Upper lobe of right lung (tissue), 1 donor: ENCODE results near the gene CA10. TPM values are rescaled to one million over a fixed set of nuclear protein-coding genes. Genes with fewer than 3 reads are reported as not detected.

Source experiments
- ATAC-seq: fragments of 200-7000 bp; cut with Tn5 transposase; one replicate; pipeline ENCODE4 v1.9.1; 2020; ENCODE audit warnings: mild to moderate bottlenecking, moderate library complexity
- DNase-seq: peaks from one replicate; pipeline ENCODE4 v3.0.0-alpha.2; 2020
- H3K27ac ChIP-seq: fragments of 200-600 bp; one replicate; pipeline ENCODE4 v1.8.0; 2022
- H3K27me3 ChIP-seq: fragments of 200-600 bp; one replicate; pipeline ENCODE4 v1.8.0; 2022; ENCODE audit warnings: mild to moderate bottlenecking
- H3K36me3 ChIP-seq: fragments of 200-600 bp; one replicate; pipeline ENCODE4 v1.8.0; 2022
- H3K4me1 ChIP-seq: fragments of 200-600 bp; one replicate; pipeline ENCODE4 v1.8.0; 2022
- H3K4me3 ChIP-seq: fragments of 200-600 bp; one replicate; pipeline ENCODE4 v1.8.0; 2022; ENCODE audit warnings: mild to moderate bottlenecking
- H3K9me3 ChIP-seq: fragments of 200-600 bp; one replicate; pipeline ENCODE4 v1.8.0; 2022
- intact Hi-C: fragments of 100-400 bp; cut with DNase I; formaldehyde crosslinking; loops from one replicate; pipeline ENCODE4 v1.11.0; 2022
- total RNA-seq: library from RNA; stranded (reverse); fragmentation: NEBNext Ultra II Directional; extraction: Animal tissue kit (Norgen Biotek cat#: 25700); gene quantifications from one replicate; pipeline ENCODE4 v1.2.1, GENCODE V29; 2021
- TF ChIP-seq, protein P1 (sequence below): fragments of 200-600 bp; IDR thresholded peaks from one replicate; pipeline ENCODE4 v1.8.0; 2022; ENCODE audit warnings: antibody characterized with exemption
- donor health status: DM: no; HTN: yes; CAD: no; lungs with severe emphysema.

Gene CA10
- total RNA-seq, 1 donor from 2014 or later, result not detected

DNA sequence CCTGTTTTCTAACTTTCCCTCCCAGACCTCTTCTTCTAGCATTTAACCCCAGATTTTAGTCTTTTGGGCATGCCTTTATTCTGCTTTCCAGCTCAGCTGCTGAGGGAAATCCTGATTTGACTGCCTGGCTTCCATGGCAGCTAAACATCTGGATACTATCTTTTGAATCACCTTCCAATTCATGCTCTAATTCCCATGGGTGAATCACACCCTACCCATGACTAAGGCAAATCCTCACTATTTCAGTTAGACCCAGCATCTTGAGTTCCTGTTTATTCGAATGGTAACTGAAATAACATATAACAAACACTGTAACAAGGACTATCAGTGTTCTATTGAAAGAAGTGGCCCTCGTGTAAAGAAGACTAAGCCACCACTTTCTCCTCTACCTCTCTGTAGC lies 29.8 kb downstream of the CA10 start:
- Histone ChIP-seq H3K27me3 (no peaks in the 10 kb centered on the region), H3K9me3 (no peaks in the 10 kb centered on the region), H3K36me3 (no peaks in the 10 kb centered on the region), H3K4me3 (no peak overlapping the region), H3K4me1 (no peaks in the 10 kb centered on the region), H3K27ac (no peak overlapping the region)
- DNase-seq, result no peak
- intact Hi-C loops, result no loop called here
- no peak for ATAC-seq
- TF ChIP-seq, protein P1, sequence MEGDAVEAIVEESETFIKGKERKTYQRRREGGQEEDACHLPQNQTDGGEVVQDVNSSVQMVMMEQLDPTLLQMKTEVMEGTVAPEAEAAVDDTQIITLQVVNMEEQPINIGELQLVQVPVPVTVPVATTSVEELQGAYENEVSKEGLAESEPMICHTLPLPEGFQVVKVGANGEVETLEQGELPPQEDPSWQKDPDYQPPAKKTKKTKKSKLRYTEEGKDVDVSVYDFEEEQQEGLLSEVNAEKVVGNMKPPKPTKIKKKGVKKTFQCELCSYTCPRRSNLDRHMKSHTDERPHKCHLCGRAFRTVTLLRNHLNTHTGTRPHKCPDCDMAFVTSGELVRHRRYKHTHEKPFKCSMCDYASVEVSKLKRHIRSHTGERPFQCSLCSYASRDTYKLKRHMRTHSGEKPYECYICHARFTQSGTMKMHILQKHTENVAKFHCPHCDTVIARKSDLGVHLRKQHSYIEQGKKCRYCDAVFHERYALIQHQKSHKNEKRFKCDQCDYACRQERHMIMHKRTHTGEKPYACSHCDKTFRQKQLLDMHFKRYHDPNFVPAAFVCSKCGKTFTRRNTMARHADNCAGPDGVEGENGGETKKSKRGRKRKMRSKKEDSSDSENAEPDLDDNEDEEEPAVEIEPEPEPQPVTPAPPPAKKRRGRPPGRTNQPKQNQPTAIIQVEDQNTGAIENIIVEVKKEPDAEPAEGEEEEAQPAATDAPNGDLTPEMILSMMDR, result no peak

DNA sequence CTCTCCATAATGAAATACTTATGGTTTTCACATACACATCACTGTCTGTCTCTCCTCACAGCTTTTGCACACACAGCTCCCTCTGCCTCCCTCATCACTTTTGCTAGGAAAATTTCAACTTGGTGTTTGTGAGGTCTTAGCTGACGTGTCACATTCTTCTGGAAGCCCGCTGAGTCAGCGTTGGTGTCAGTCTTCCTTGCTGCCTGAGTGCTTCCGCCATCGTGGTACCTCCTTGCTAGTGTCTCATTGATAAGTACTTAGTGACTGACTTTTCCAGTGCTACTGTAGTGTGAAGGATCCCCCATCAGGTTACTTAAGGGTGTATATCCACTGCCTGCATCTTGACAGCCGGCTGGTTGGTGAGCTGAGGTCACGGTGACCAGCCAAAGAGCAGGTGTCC lies 33.5 kb downstream of the CA10 start:
- Histone ChIP-seq H3K4me1 (no peaks in the 10 kb centered on the region), H3K27ac (no peak overlapping the region), H3K9me3 (no peaks in the 10 kb centered on the region), H3K4me3 (no peak overlapping the region), H3K27me3 (no peaks in the 10 kb centered on the region), H3K36me3 (no peaks in the 10 kb centered on the region)
- ATAC-seq, result no peak
- TF ChIP-seq, protein P1, result no peak
- no peak for DNase-seq
- intact Hi-C loops, result no loop called here

DNA sequence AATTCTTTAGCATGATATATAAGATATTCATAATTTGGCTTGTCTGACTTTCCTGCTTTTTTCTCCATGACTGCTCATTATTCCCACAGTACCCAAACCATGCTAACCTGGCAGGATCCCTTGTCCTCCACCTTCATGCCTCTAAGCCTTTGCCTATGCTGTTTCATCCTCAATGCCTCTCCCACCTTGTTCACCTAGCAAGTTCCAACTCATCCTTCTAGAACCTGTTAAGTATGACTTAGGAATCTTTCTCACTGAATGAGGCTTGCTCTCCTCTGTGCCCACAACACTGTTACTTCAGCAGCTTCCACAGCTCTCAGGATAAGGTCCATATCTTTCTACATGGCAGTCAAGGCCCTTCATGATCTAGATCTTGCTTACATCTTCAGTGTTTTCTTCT lies 34.0 kb downstream of the CA10 start:
- H3K36me3 ChIP-seq, result no peaks in the 10 kb centered on the region
- H3K4me3 ChIP-seq, result no peak overlapping the region
- DNase-seq (no peak), ATAC-seq (no peak)
- H3K27ac ChIP-seq, result no peak overlapping the region
- H3K9me3 ChIP-seq, result no peaks in the 10 kb centered on the region
- TF ChIP-seq, protein P1, result no peak
- intact Hi-C loops, result no loop called here
- no peaks in the 10 kb centered on the region for H3K27me3 ChIP-seq
- no peaks in the 10 kb centered on the region for H3K4me1 ChIP-seq

DNA sequence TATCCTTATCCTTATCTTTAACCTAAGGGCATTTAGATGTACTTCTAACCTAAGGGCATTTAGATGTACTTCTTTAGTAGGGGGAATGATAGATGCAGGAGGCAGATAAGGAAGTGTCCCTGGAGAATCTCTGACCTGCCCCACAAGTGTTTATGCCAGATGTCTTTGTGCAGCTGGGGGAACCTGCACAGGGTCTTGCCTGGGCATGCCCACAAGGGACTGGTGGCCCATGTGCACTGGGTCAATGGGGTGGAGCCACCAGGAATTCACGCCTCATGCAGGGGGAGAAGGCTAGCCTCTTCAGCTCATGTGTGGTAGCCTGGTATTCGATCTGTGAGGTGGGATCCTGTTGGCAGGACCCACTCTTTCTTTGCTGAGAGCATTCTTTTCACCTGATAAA lies 38.0 kb downstream of the CA10 start:
- Histone ChIP-seq H3K4me1 (no peaks in the 10 kb centered on the region), H3K4me3 (no peak overlapping the region), H3K27me3 (no peaks in the 10 kb centered on the region), H3K36me3 (no peaks in the 10 kb centered on the region), H3K27ac (no peak overlapping the region), H3K9me3 (no peaks in the 10 kb centered on the region)
- DNase-seq (no peak), ATAC-seq (no peak)
- TF ChIP-seq, protein P1, result no peak
- intact Hi-C loops, result no loop called here

DNA sequence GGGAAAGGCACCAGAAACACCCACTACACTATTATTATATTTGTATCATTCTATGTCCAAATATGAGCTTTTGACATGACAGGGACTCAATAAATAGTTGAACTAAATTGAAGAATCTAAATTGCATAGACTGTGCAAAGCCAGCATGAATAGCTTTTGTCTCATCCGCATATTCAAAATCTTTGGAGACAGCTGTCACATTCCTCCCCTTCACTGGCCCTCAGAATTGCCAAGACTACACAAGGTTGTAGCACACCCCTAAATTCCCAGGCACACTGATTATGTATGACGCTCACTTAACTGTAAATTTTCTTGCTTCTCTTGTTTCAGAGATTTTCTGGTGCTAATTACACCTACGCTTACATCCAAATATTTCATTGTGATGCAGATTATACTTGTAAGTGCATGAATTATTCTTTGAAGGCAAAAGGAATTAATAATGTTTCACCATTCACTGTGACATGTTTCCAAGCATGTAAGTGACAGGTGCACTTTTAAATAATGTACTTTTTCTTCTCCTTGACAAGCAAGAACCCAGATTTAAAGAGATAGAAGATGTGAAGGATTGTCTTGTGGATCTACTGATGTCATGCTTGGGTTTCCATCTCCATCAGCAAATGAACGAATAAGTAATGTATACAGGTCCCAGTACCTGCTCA lies 47.5 kb downstream of the CA10 start:
- Histone ChIP-seq H3K27ac (no peak overlapping the region), H3K27me3 (peaks cover 7% of the 10 kb centered on the region), H3K36me3 (no peaks in the 10 kb centered on the region), H3K4me1 (peaks cover 3% of the 10 kb centered on the region), H3K9me3 (no peaks in the 10 kb centered on the region), H3K4me3 (no peak overlapping the region)
- TF ChIP-seq, protein P1, result no peak
- ATAC-seq (no peak), DNase-seq (no peak)
- intact Hi-C loops, result no loop called here
